ENCODE measurements around the gene BCL7A. TPM values are rescaled to one million over a fixed set of nuclear protein-coding genes. Genes with fewer than 3 reads are reported as not detected.

The BCL7A gene
- polyA plus RNA-seq, 2 donors, result 1.0 to 2.1 TPM

DNA sequence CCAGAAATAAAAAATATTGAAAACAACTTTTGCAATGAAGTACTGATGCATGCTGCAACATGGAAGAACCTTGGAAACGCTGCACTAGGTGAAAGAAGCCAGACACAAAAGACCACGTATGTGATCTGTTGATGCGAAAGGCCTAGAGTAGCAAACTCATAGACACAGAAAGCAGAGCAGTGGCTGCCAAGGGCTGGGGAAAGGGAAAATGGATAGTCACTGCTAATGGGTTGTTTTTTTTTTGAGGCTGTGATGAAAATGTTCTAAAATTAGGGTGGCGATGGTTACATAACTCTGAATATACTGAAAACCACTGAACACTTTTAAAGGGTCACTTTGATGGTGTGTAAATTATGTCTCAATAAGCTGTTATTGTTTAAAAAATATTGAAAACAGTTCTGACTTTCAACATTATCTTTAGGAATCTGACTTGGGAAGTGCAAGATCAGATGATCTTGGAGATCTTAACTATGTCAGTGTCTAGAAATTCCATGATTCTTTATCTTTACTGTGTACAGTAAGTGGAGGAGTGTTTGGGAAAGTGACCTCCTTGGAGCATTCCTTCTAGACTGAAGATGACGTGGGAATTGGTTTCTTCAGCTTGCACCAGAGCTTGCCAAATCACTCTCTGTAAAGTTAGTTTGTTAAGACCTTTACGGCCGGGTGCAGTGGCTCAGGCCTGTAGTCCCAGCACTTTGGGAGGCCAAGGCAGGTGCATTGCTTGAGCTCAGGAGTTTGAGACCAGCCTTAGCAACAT is 69.3 kb downstream of the BCL7A start:
- no peak overlapping the region for H3K27ac ChIP-seq (ENCODE audit: low read depth in 2 of 2, low read length in 1 of 2)
- peaks cover 13 to 30% of the 10 kb centered on the region in 2 donors for H3K4me1 ChIP-seq (ENCODE audit: control insufficient read depth in 2 of 2, insufficient read depth in 2 of 2, low read length in 1 of 2)
- H3K27me3 ChIP-seq (ENCODE audit: control insufficient read depth in 1 of 2, insufficient read depth in 2 of 2, low read length in 2 of 2), result no peaks in the 10 kb centered on the region
- WGBS, 2 donors, result 54 to 62% methylated on average over 7 of the region's 7 CpGs
- peaks cover 0 to 6% of the 10 kb centered on the region in 2 donors for H3K9me3 ChIP-seq (ENCODE audit: control insufficient read depth in 2 of 2, insufficient read depth in 1 of 2, low read depth in 1 of 2, low read length in 1 of 2)
- no peak overlapping the region for H3K4me3 ChIP-seq (ENCODE audit: low read depth in 1 of 2, low read length in 2 of 2)
- peaks cover 0 to 3% of the 10 kb centered on the region in 2 donors for H3K36me3 ChIP-seq (ENCODE audit: control insufficient read depth in 2 of 2, insufficient read depth in 2 of 2, low read length in 1 of 2)

DNA sequence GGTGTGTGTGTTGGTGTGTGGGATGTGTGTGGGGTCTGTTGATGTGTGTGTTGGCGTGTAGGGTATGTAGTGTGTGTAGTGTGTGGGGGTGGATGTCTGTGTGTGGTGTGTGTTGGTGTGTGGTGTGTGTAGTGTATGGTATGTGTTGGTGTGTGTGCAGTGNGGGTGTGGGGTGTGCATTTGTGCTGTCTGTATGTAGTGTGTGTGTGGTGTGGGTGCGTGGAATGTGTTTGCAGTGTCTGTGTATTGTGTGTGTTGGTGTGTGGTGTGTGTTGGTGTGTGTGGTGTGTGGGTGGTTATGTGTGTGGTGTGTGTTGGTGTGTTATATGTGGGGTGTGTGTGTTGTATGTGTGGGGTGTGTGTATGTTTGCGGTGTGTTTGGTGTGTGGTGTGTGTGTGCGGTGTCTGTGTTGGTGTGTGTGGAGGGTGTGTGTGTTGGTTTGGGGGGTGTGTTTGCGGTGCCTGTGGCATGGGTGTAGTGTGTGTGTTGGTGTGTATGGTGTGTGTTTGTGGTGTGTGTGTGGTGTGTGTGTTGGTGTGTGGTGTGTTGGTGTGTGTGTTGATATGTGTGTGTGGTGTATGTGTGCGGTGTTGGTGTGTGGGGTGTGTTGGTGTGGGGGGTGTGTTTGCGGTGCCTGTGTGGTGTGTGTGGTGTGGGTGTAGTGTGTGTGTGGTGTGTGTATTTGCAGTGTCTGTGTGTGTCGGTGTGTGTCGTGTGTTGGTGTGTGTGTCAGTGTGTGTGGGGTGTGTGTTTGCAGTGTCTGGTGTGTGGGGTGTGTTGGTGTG is 71.6 kb downstream of the BCL7A start:
- no peaks in the 10 kb centered on the region for H3K36me3 ChIP-seq (ENCODE audit: control insufficient read depth in 2 of 2, insufficient read depth in 2 of 2, low read length in 1 of 2)
- H3K27ac ChIP-seq (ENCODE audit: low read depth in 2 of 2, low read length in 1 of 2), result peak overlapping the region in 1 of 2 donors; percentile 61
- H3K4me1 ChIP-seq (ENCODE audit: control insufficient read depth in 2 of 2, insufficient read depth in 2 of 2, low read length in 1 of 2), result peaks cover 8 to 40% of the 10 kb centered on the region in 2 donors
- H3K4me3 ChIP-seq (ENCODE audit: low read depth in 1 of 2, low read length in 2 of 2), result no peak overlapping the region
- peaks cover 0 to 6% of the 10 kb centered on the region in 2 donors for H3K9me3 ChIP-seq (ENCODE audit: control insufficient read depth in 2 of 2, insufficient read depth in 1 of 2, low read depth in 1 of 2, low read length in 1 of 2)
- WGBS, 2 donors, result 91 to 94% methylated on average over 9 of the region's 9 CpGs
- H3K27me3 ChIP-seq (ENCODE audit: control insufficient read depth in 1 of 2, insufficient read depth in 2 of 2, low read length in 2 of 2), result no peaks in the 10 kb centered on the region

DNA sequence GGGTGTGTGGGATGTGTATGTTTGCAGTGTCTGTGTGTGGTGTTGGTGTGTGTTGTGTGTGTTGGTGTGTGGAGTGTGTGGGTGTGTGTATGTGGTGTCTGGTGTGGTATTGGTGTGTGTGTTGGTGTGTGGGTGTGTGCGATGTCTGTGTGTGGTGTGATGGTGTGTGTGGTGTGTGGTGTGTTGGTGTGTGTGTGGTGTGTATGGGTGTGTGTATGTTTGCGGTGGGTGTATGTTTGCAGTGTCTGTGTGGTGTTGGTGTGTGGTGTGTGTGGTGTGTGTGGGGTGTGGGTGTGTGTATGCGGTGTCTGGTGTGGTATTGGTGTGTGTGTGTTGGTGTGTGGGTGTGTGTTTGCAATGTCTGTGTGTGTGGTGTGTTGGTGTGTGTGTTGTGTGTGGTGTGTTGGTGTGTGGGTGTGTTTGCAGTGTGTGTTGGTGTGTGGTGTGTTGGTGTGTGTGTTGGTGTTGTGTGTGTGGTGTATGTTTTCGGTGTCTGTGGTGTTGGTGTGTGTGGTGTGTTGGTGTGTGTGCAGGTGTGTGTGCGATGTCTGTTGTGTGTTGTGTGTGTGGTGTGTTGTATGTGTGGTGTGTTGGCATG is 72.6 kb downstream of the BCL7A start:
- Histone ChIP-seq H3K4me3 (ENCODE audit: low read depth in 1 of 2, low read length in 2 of 2) (no peak overlapping the region), H3K4me1 (ENCODE audit: control insufficient read depth in 2 of 2, insufficient read depth in 2 of 2, low read length in 1 of 2) (peaks cover 14 to 47% of the 10 kb centered on the region in 2 donors), H3K27ac (ENCODE audit: low read depth in 2 of 2, low read length in 1 of 2) (peak overlapping the region in 1 of 2 donors; percentile 61), H3K36me3 (ENCODE audit: control insufficient read depth in 2 of 2, insufficient read depth in 2 of 2, low read length in 1 of 2) (no peaks in the 10 kb centered on the region), H3K9me3 (ENCODE audit: control insufficient read depth in 2 of 2, insufficient read depth in 1 of 2, low read depth in 1 of 2, low read length in 1 of 2) (peaks cover 0 to 6% of the 10 kb centered on the region in 2 donors), H3K27me3 (ENCODE audit: control insufficient read depth in 1 of 2, insufficient read depth in 2 of 2, low read length in 2 of 2) (no peaks in the 10 kb centered on the region)
- 96 to 100% methylated on average over 5 of the region's 5 CpGs for WGBS, 2 donors

DNA sequence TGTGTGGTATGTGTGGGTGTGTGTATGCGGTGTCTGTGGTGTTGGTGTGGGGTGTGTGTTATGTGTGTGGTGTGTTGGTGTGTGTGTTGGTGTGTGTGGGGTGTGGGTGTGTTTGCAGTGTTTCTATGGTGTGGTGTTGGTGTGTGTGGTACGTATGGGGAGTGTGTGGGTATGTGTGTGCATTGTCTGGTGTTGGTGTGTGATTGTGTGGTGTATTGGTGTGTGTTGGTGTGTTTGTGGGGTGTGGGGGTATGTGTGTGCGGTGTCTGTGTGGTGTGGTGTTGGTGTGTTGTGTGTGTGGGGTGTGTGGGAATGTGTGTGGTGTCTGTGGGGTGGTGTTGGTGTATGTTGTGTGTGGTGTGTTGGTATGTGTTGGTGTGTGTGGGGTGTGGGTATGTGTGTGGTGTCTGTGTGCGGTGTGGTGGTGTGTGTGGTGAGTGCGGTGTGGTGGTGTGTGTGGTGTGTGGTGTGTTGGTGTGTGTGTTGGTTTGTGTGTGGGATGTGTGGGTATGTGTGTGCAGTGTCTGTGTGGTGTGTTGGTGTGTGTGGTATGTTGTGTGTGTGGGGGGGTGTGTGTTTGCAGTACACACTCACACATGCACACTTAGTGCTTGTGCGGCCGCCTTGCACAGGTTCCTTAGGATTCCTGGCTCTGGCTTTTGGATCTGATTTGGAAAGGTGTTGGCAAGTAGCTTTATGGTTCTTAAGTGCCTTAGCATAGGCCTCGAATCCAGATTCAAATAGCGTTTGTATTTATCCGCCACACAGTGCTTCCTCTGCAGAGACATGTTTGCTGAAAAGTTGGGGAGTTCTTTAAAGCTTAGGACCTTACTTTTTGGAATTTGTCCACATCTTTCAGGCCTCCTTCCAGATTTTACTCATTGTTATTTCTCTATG is 73.3 kb downstream of the BCL7A start:
- H3K27ac ChIP-seq (ENCODE audit: low read depth in 2 of 2, low read length in 1 of 2), result peak overlapping the region; percentile 8 to 59
- H3K9me3 ChIP-seq (ENCODE audit: control insufficient read depth in 2 of 2, insufficient read depth in 1 of 2, low read depth in 1 of 2, low read length in 1 of 2), result peaks cover 0 to 6% of the 10 kb centered on the region in 2 donors
- H3K4me3 ChIP-seq (ENCODE audit: low read depth in 1 of 2, low read length in 2 of 2), result no peak overlapping the region
- WGBS, 2 donors, result 58 to 69% methylated on average over 10 of the region's 10 CpGs
- H3K4me1 ChIP-seq (ENCODE audit: control insufficient read depth in 2 of 2, insufficient read depth in 2 of 2, low read length in 1 of 2), result peaks cover 17 to 53% of the 10 kb centered on the region in 2 donors
- H3K36me3 ChIP-seq (ENCODE audit: control insufficient read depth in 2 of 2, insufficient read depth in 2 of 2, low read length in 1 of 2), result no peaks in the 10 kb centered on the region
- H3K27me3 ChIP-seq (ENCODE audit: control insufficient read depth in 1 of 2, insufficient read depth in 2 of 2, low read length in 2 of 2), result no peaks in the 10 kb centered on the region

DNA sequence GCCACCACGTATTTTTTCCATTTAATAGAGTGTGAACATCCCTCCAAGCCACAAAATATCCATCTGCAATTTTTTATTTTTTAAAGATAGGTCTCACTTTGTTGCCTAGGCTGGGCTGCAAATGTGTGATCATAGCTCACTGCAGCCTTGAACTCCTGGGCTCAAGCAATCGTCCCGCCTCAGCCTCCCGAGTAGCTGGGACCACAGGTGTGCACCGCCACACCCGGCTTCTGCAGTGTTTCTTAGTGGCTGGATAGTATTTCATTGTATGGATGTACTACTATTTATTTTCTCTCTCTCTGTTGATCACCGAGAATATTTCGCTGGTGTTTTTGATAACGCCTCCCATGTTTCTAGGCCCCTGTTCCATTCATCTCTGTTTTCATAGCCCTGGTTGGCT is 74.3 kb downstream of the BCL7A start:
- 73 to 74% methylated on average over 9 of the region's 9 CpGs for WGBS, 2 donors
- H3K4me1 ChIP-seq (ENCODE audit: control insufficient read depth in 2 of 2, insufficient read depth in 2 of 2, low read length in 1 of 2), result peaks cover 17 to 53% of the 10 kb centered on the region in 2 donors
- H3K36me3 ChIP-seq (ENCODE audit: control insufficient read depth in 2 of 2, insufficient read depth in 2 of 2, low read length in 1 of 2), result no peaks in the 10 kb centered on the region
- H3K27me3 ChIP-seq (ENCODE audit: control insufficient read depth in 1 of 2, insufficient read depth in 2 of 2, low read length in 2 of 2), result no peaks in the 10 kb centered on the region
- no peak overlapping the region for H3K4me3 ChIP-seq (ENCODE audit: low read depth in 1 of 2, low read length in 2 of 2)
- H3K27ac ChIP-seq (ENCODE audit: low read depth in 2 of 2, low read length in 1 of 2), result peak overlapping the region; percentile 62 to 65
- peaks cover 0 to 6% of the 10 kb centered on the region in 2 donors for H3K9me3 ChIP-seq (ENCODE audit: control insufficient read depth in 2 of 2, insufficient read depth in 1 of 2, low read depth in 1 of 2, low read length in 1 of 2)

DNA sequence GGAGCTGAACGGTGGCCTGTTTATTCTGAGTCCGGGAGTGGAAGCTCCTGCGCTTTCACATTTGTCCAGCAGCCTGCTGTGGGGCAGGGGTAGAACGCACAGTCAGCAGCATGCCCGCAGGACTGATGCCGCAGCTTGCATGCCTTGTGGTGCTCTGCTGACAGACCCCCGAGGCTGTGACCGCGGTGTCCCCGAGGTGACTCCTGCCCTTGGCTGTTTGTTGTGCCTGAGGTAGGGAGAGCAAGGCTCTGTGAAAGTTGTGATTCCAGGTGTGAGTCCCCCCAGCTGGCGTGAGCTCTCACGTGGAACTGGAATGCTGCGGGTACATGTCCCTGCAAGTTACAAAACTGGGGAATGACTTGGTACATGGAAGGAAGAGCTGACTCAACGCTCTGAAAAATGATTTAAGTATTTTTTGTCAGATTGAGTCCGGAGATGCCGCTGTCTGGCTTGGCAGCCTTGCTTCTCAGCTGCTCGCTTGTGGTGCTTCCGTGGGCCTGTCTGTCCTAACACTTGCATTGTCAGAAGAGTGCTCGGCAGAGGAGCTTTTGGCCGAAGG is 75.0 kb downstream of the BCL7A start:
- peak overlapping the region; percentile 4 to 25 for H3K4me3 ChIP-seq (ENCODE audit: low read depth in 1 of 2, low read length in 2 of 2)
- WGBS, 2 donors, result 33 to 40% methylated on average over 20 of the region's 20 CpGs
- H3K27ac ChIP-seq (ENCODE audit: low read depth in 2 of 2, low read length in 1 of 2), result peak overlapping the region; percentile 67 to 84
- no peaks in the 10 kb centered on the region for H3K27me3 ChIP-seq (ENCODE audit: control insufficient read depth in 1 of 2, insufficient read depth in 2 of 2, low read length in 2 of 2)
- H3K36me3 ChIP-seq (ENCODE audit: control insufficient read depth in 2 of 2, insufficient read depth in 2 of 2, low read length in 1 of 2), result no peaks in the 10 kb centered on the region
- peaks cover 17 to 53% of the 10 kb centered on the region in 2 donors for H3K4me1 ChIP-seq (ENCODE audit: control insufficient read depth in 2 of 2, insufficient read depth in 2 of 2, low read length in 1 of 2)
- H3K9me3 ChIP-seq (ENCODE audit: control insufficient read depth in 2 of 2, insufficient read depth in 1 of 2, low read depth in 1 of 2, low read length in 1 of 2), result peaks cover 0 to 6% of the 10 kb centered on the region in 2 donors

DNA sequence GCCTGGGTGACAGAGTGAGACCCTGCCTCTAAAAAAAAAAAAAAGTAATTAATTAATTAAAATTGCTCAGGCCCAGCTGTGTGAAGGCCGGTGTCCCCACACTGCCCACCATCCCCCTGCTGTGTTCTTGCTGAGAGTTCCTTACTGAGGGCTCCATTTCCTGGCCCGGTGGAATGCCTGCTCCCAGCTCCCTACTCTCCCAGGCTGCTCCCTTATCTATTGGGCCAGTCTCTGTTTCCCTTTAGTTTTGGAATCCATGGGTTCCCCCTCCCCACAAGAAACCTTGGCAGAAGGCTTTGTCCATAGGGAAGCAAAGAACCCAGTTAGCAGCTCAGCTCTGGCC is 75.9 kb downstream of the BCL7A start:
- WGBS, 2 donors, result 43 to 52% methylated on average over 2 of the region's 2 CpGs
- H3K4me1 ChIP-seq (ENCODE audit: control insufficient read depth in 2 of 2, insufficient read depth in 2 of 2, low read length in 1 of 2), result peaks cover 17 to 53% of the 10 kb centered on the region in 2 donors

DNA sequence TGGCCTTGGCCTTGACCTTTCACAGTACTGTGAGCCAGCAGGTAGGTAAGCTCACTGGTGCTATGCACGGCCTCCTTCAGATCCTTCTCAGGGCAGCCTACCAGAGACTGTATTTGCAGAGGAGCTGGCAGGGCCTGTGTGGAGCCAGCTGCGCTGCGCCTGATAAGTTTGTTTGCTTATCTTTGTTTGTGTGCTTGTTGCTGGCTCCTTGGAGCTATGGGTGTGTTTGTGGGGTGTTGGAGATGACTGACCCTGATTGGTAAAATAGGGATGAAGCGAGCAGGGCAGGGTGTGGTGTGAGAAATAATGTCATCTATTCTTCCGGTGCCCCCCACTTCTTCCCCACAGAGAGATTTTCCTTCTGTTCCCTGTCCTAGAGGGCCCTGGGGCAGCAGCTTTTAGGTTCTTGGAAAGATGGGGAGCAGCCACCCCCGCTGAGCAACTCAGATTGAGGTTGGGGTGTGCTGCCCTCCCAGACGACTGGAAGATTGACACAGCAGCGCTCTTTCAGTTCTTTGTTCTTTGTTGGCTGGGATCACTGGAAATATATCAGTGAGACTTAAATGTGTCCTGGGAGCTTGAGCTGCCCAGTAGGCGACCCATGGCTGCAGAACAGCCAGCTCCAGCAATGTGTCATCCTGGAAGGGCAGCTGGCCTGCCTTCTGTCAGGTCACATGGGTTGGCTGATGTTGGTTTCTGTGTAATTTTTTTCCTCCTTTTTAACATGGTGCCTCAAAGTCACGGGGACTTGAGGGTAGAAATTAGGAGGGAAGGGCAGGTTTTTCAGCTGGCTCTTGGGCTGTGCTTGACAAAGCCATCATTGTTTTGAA is 76.5 kb downstream of the BCL7A start:
- Histone ChIP-seq H3K4me1 (ENCODE audit: control insufficient read depth in 2 of 2, insufficient read depth in 2 of 2, low read length in 1 of 2) (peaks cover 17 to 48% of the 10 kb centered on the region in 2 donors), H3K4me3 (ENCODE audit: low read depth in 1 of 2, low read length in 2 of 2) (no peak overlapping the region), H3K27me3 (ENCODE audit: control insufficient read depth in 1 of 2, insufficient read depth in 2 of 2, low read length in 2 of 2) (no peaks in the 10 kb centered on the region), H3K9me3 (ENCODE audit: control insufficient read depth in 2 of 2, insufficient read depth in 1 of 2, low read depth in 1 of 2, low read length in 1 of 2) (peaks cover 0 to 6% of the 10 kb centered on the region in 2 donors), H3K36me3 (ENCODE audit: control insufficient read depth in 2 of 2, insufficient read depth in 2 of 2, low read length in 1 of 2) (no peaks in the 10 kb centered on the region), H3K27ac (ENCODE audit: low read depth in 2 of 2, low read length in 1 of 2) (peak overlapping the region; percentile 67 to 84)
- 21 to 23% methylated on average over 10 of the region's 10 CpGs for WGBS, 2 donors

More for the DNA sequence above, 75.9 kb downstream of the BCL7A start:
- Histone ChIP-seq H3K36me3 (ENCODE audit: control insufficient read depth in 2 of 2, insufficient read depth in 2 of 2, low read length in 1 of 2) (no peaks in the 10 kb centered on the region), H3K4me3 (ENCODE audit: low read depth in 1 of 2, low read length in 2 of 2) (no peak overlapping the region), H3K27ac (ENCODE audit: low read depth in 2 of 2, low read length in 1 of 2) (peak overlapping the region; percentile 67 to 84), H3K27me3 (ENCODE audit: control insufficient read depth in 1 of 2, insufficient read depth in 2 of 2, low read length in 2 of 2) (no peaks in the 10 kb centered on the region), H3K9me3 (ENCODE audit: control insufficient read depth in 2 of 2, insufficient read depth in 1 of 2, low read depth in 1 of 2, low read length in 1 of 2) (peaks cover 0 to 6% of the 10 kb centered on the region in 2 donors)
